ENCODE results near the gene KLHDC4. TPM values are rescaled to one million over a fixed set of nuclear protein-coding genes. Genes with fewer than 3 reads are reported as not detected.
"Not testable (repeated sequence)": the region's sequence is repeated elsewhere in the genome, so short reads cannot be mapped to it uniquely, and the experiment has no call there.

The KLHDC4 gene
- 72.7 TPM for polyA plus RNA-seq (2012; ENCODE audit: insufficient read depth, insufficient read length, low read depth)

DNA sequence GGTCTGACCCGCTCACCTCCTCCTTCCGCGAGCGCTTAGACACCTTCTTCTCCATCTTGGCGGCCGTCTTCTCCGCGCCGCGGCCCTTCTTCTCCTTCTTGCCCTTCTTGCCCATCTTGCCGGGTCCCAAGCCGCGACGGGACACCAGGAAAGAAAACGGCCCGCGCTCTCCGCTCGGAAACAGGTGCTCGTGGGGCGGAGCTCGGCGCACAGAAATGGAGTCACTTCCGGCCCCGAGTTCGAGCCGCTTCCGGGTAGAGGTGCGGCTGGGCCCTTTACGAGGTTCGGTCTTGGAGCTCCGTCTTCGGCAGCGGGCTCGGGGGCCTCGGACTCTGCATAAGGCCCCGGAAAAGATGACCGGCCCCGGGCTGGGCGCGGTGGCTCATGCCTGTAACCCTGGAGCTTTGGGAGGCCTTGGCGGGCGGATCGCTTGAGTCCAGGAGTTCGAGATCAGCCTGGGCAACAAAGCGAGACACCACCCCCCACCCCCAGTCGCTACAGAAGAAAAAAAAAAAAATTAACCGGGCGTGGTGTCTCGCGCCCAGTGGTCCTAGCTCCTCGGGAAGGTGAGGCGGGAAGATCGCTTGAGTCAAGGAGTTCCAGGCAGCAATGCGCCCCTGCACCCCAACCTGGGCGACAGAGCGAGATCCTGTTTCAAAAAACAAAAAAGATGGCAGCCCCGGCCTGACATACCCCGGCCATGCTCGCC, at the start of gene KLHDC4:
Gene KLHDC4 (minus strand): TSS at position 211 of the 709 bp plus-strand sequence. CDS start 96 bp downstream, at position 115.
- Histone ChIP-seq H3K9me3 (no peaks in the 10 kb centered on the region), H3K27me3 (no peaks in the 10 kb centered on the region)
- TF ChIP-seq, protein P1, sequence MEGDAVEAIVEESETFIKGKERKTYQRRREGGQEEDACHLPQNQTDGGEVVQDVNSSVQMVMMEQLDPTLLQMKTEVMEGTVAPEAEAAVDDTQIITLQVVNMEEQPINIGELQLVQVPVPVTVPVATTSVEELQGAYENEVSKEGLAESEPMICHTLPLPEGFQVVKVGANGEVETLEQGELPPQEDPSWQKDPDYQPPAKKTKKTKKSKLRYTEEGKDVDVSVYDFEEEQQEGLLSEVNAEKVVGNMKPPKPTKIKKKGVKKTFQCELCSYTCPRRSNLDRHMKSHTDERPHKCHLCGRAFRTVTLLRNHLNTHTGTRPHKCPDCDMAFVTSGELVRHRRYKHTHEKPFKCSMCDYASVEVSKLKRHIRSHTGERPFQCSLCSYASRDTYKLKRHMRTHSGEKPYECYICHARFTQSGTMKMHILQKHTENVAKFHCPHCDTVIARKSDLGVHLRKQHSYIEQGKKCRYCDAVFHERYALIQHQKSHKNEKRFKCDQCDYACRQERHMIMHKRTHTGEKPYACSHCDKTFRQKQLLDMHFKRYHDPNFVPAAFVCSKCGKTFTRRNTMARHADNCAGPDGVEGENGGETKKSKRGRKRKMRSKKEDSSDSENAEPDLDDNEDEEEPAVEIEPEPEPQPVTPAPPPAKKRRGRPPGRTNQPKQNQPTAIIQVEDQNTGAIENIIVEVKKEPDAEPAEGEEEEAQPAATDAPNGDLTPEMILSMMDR (IDR thresholded peaks at IDR 0.05; ENCODE audit: low read depth, low read length) = no peak

DNA sequence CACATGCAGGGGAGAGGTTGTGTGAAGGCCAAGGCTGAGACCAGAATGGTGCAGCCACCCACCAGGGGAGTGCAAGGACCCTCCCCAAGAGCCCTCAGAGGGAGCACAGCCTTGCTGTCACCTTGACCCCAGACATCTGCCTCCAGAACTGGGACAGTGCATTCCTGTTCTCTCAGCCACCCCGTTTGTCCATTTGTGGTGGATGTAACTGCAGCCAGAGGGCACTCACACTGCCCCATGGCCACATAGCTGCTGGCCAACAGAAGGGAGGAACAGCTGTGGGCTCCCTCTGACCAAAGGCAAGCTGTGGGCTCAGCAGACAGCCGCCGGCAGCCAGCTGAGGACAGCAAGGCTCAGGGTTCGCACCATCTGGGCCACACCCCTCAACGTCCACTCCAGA, 49.8 kb upstream of the KLHDC4 start:
- H3K4me3 ChIP-seq (ENCODE audit: low read depth, low read length) = no peak overlapping the region
- no peak for DNase-seq
- peaks cover 15% of the 10 kb centered on the region for H3K4me1 ChIP-seq

More for the DNA sequence above, at the start of gene KLHDC4:
- no peaks in the 10 kb centered on the region for H3K4me1 ChIP-seq
- peaks cover 20% of the 10 kb centered on the region for H3K36me3 ChIP-seq
- peak within 1 kb of the TSS; percentile 96 for H3K4me3 ChIP-seq (ENCODE audit: low read depth, low read length)
- DNase-seq = peak; percentile 87

DNA sequence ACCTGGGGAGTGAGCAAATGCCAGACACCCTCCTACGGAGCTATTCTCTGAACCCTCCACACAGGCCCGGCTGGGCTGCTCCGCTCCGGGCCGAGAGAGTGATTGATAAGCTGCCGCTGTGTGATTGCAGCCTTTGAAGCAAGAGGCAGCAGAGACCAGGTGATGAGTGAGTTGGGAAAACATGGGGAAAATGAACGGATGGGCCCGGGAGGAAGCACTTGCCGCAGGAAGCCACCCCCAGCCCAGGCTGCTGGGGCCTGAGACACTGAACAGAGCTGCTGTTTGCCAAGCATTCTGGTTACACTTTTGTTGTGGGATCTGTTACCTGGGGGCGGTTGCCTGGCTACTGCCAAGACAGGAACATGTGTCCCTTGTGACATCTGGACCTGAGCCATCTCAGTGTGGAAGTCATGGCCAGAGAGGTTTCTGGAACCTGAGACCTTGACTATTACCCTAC, 46.4 kb upstream of the KLHDC4 start:
- Histone ChIP-seq H3K4me1 (peaks cover 36% of the 10 kb centered on the region), H3K4me3 (ENCODE audit: low read depth, low read length) (no peak overlapping the region), H3K27me3 (no peaks in the 10 kb centered on the region), H3K9me3 (no peaks in the 10 kb centered on the region), H3K36me3 (no peaks in the 10 kb centered on the region)
- DNase-seq = peak; percentile 61
- TF ChIP-seq, protein P1 (IDR thresholded peaks at IDR 0.05; ENCODE audit: low read depth, low read length) = peak; percentile 29

More for the DNA sequence above, 49.8 kb upstream of the KLHDC4 start:
- Histone ChIP-seq H3K9me3 (no peaks in the 10 kb centered on the region), H3K27me3 (no peaks in the 10 kb centered on the region), H3K36me3 (no peaks in the 10 kb centered on the region)
- TF ChIP-seq, protein P1 (IDR thresholded peaks at IDR 0.05; ENCODE audit: low read depth, low read length) = no peak

DNA sequence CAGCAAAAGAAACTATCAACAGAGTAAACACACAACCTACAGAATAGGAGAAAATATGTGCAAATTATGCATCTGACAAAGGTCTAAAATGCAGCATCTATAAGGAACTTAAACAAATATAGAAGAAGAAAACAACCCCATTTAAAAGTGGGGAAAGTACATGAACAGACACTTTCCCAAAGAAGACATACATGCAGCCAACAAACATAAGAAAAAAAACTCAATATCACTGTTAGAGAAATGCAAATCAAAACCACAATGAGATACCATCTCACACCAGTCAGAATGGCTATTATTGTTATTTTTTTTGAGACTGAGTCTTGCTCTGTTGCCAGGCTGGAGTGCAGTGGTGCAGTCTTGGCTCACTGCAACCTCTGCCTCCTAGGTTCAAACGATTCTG, 45.7 kb upstream of the KLHDC4 start:
- not testable (repeated sequence) for DNase-seq; H3K4me3 ChIP-seq (ENCODE audit: low read depth, low read length); H3K36me3 ChIP-seq; H3K27me3 ChIP-seq; H3K9me3 ChIP-seq
- H3K4me1 ChIP-seq = peaks cover 36% of the 10 kb centered on the region

DNA sequence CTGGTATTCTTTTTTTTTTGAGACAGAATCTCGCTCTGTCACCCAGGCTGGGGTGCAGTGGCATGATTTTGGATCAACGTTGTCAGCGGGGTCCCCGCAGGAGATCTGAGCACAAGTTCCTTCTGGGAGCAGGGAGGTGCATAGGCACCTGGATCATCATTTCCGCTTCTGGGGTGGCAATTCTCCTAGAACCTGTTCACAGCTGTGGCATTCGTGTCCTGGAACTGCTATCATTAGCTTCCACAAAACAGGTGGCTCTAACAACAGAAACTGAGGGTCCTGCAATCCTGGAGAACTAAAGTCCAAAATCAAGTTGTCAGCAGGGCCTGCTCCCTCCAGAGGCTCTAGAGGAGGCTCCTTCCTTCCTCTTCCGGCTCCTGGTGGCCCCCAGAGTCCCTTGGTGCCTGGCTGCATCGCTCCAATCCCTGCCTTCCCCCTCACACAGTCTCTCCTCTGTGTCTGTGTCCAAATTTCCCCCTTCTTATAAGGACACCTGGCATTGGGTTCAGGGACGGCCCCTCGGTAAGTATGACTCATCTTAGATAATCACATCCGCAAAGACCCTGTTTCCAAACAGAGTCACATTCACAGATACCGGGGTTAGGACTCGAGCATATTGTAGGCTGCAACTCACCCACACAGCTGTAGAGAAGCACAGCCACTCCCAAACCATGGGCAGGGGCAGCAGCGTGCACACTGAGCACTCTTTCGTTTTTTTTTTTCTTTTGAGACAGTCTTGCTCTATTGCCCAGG, 43.5 kb upstream of the KLHDC4 start:
- Histone ChIP-seq H3K4me3 (ENCODE audit: low read depth, low read length) (no peak overlapping the region), H3K27me3 (no peaks in the 10 kb centered on the region), H3K4me1 (peaks cover 43% of the 10 kb centered on the region), H3K9me3 (no peaks in the 10 kb centered on the region), H3K36me3 (no peaks in the 10 kb centered on the region)
- TF ChIP-seq, protein P1 (IDR thresholded peaks at IDR 0.05; ENCODE audit: low read depth, low read length) = no peak
- peak; percentile 66 for DNase-seq

DNA sequence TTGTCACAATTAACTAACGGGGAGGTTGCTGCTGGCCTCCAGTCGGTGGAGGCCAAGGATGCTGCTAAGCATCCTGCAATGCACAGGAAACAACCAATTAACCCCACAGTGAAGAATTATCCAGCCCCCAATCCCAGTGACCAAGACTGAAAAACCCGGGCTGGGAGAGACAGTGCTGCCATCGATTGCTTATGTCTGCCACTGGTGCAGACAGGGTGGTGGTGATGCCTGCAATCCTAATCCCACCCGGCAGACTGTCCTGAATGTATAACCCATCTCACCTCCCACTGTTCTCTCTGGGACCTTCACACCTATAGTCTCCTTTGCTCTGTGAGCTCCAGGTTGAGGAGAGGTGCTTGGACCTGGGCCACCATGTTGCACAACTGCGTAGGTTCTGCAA, 42.3 kb upstream of the KLHDC4 start:
- TF ChIP-seq, protein P1 (IDR thresholded peaks at IDR 0.05; ENCODE audit: low read depth, low read length) = no peak
- no peaks in the 10 kb centered on the region for H3K36me3 ChIP-seq
- no peaks in the 10 kb centered on the region for H3K27me3 ChIP-seq
- DNase-seq = no peak
- H3K4me1 ChIP-seq = peaks cover 43% of the 10 kb centered on the region
- H3K4me3 ChIP-seq (ENCODE audit: low read depth, low read length) = no peak overlapping the region
- H3K9me3 ChIP-seq = no peaks in the 10 kb centered on the region
